ENCODE results near the gene GRM7.

GRCh38 chr3:7264196-7264526, 403.2 kb downstream of the GRM7 start:
- no peak for TF ChIP-seq CTCF (IDR thresholded peaks at IDR 0.05)
- TF ChIP-seq POLR2A (IDR thresholded peaks at IDR 0.05), result no peak

All from adrenal gland (tissue), 5 donors.